H1 (cell line): ENCODE results near the gene TFAP2C.

ENCODE experiments used
- ATF2 ChIP-seq: IDR thresholded peaks from 2 replicates; pipeline ENCODE4 v1.6.1; 2012; ENCODE audit warnings: low read length, inconsistent platforms
- BRCA1 ChIP-seq: IDR thresholded peaks from 2 replicates; pipeline ENCODE4 v1.6.1; 2012; ENCODE audit warnings: low read depth, low read length, improper control_type of control experiment
- CEBPB ChIP-seq: IDR thresholded peaks from 2 replicates; pipeline ENCODE4 v1.6.1; 2012; ENCODE audit warnings: low read depth, low read length
- CTCF ChIP-seq, 3 experiments: IDR thresholded peaks; 1 replicate in 2 of 3; 2 replicates in 1 of 3; pipeline versions ENCODE4 v1.5.1 to v1.6.1; 2011; ENCODE audit warnings: low read length in 3 of 3, mild to moderate bottlenecking in 3 of 3, inconsistent platforms in 2 of 3, low read depth in 1 of 3, moderate library complexity in 1 of 3; ENCODE audit not compliant: insufficient read depth in 1 of 3; ENCODE audit errors: control extremely low read depth in 1 of 3
- EZH2 ChIP-seq: fragments of 200-600 bp; sonication (generic); IDR thresholded peaks from 2 replicates; pipeline ENCODE4 v1.7.1; 2012; ENCODE audit warnings: low read depth, mild to moderate bottlenecking, moderate library complexity, low read length, inconsistent platforms; ENCODE audit not compliant: severe bottlenecking
- POLR2A ChIP-seq, 2 experiments: IDR thresholded peaks; 1 replicate in 1 of 2; 2 replicates in 1 of 2; pipeline ENCODE4 v1.6.1; 2011; ENCODE audit warnings: low read depth in 2 of 2, low read length in 2 of 2, mild to moderate bottlenecking in 2 of 2; ENCODE audit errors: control extremely low read depth in 1 of 2
- RNF2 ChIP-seq: fragments of 200-900, 300-1000 bp; sonication (generic); IDR thresholded peaks from 2 replicates; pipeline ENCODE4 v1.7.1; 2016; ENCODE audit warnings: borderline replicate concordance, low read depth, mild to moderate bottlenecking, antibody characterized with exemption, low read length; ENCODE audit not compliant: poor library complexity, severe bottlenecking; ENCODE audit errors: missing control alignments
- SP1 ChIP-seq: IDR thresholded peaks from 2 replicates; pipeline ENCODE4 v1.6.1; 2011; ENCODE audit warnings: low read depth, low read length
- SP2 ChIP-seq: IDR thresholded peaks from 2 replicates; pipeline ENCODE4 v1.6.1; 2012; ENCODE audit warnings: mild to moderate bottlenecking, low read length, inconsistent platforms
- SRF ChIP-seq: IDR thresholded peaks from 2 replicates; pipeline ENCODE4 v1.6.1; 2011; ENCODE audit warnings: mild to moderate bottlenecking, low read depth, low read length, moderate library complexity
- TAF1 ChIP-seq: IDR thresholded peaks from 2 replicates; pipeline ENCODE4 v1.6.1; 2011; ENCODE audit warnings: mild to moderate bottlenecking, low read depth, low read length

GRCh38 chr20:56636716-56637115, 7.6 kb downstream of the TFAP2C start:
- TF ChIP-seq ATF2 = no peak
- TF ChIP-seq CTCF (IDR thresholded peaks at IDR 0.05; ENCODE audit: control extremely low read depth in 1 of 3, insufficient read depth in 1 of 3, low read depth in 1 of 3, low read length in 3 of 3) = no peak
- no peak for TF ChIP-seq SP1
- no peak for TF ChIP-seq EZH2
- TF ChIP-seq SP2 = no peak
- no peak for TF ChIP-seq CEBPB
- TF ChIP-seq SRF = no peak
- no peak for TF ChIP-seq TAF1
- TF ChIP-seq BRCA1 = no peak
- TF ChIP-seq RNF2 = no peak
- no peak for TF ChIP-seq POLR2A (IDR thresholded peaks at IDR 0.05; ENCODE audit: control extremely low read depth in 1 of 2, low read depth in 2 of 2, low read length in 2 of 2)
